ENCODE data around the gene GTF3A. TPM values are rescaled to one million over a fixed set of nuclear protein-coding genes. Genes with fewer than 3 reads are reported as not detected.
A peak's percentile ranks its signal among the peaks of the same experiment; 100 is the strongest.

GTF3A gene
- total RNA-seq, 4 donors from 2014 or later = 82.5 to 93.1 (median 89.2) TPM

DNA sequence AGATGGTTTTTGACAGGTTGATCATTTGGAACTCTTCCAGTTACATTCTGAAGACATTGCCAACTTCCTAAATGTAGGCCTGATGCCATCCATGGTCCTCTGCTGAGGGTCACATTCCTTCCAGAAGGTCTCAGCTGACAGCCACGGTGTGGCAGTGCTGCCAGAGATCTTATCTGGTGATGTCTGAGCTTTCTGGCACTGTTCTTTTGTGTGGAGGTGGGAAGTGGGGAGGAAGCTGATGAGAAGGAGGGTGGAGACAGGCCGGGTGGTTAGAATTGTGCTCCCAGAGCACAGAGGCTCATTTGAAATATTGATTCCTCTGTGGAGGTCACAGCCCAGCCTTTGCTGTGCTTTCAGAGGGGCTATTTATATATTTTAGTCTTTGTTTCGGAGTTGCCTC, 42.1 kb downstream of the GTF3A start:
- H3K27me3 ChIP-seq = no peaks in the 10 kb centered on the region
- H3K4me3 ChIP-seq = no peak overlapping the region
- DNase-seq (ENCODE audit: low spot score in 2 of 2) = peak in 1 of 2 donors; percentile 11
- TF ChIP-seq, protein P1, sequence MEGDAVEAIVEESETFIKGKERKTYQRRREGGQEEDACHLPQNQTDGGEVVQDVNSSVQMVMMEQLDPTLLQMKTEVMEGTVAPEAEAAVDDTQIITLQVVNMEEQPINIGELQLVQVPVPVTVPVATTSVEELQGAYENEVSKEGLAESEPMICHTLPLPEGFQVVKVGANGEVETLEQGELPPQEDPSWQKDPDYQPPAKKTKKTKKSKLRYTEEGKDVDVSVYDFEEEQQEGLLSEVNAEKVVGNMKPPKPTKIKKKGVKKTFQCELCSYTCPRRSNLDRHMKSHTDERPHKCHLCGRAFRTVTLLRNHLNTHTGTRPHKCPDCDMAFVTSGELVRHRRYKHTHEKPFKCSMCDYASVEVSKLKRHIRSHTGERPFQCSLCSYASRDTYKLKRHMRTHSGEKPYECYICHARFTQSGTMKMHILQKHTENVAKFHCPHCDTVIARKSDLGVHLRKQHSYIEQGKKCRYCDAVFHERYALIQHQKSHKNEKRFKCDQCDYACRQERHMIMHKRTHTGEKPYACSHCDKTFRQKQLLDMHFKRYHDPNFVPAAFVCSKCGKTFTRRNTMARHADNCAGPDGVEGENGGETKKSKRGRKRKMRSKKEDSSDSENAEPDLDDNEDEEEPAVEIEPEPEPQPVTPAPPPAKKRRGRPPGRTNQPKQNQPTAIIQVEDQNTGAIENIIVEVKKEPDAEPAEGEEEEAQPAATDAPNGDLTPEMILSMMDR (IDR thresholded peaks at IDR 0.05) = no peak
- TF ChIP-seq POLR2A (IDR thresholded peaks at IDR 0.05) (no peak), POLR2AphosphoS5 (IDR thresholded peaks at IDR 0.05) (no peak), EP300 (IDR thresholded peaks at IDR 0.05) (no peak)
- 9% methylated on average over 3 of the region's 3 CpGs for WGBS
- H3K27ac ChIP-seq = no peak overlapping the region
- no peaks in the 10 kb centered on the region for H3K36me3 ChIP-seq
- no peaks in the 10 kb centered on the region for H3K9me3 ChIP-seq
- peaks cover 5% of the 10 kb centered on the region for H3K4me1 ChIP-seq

DNA sequence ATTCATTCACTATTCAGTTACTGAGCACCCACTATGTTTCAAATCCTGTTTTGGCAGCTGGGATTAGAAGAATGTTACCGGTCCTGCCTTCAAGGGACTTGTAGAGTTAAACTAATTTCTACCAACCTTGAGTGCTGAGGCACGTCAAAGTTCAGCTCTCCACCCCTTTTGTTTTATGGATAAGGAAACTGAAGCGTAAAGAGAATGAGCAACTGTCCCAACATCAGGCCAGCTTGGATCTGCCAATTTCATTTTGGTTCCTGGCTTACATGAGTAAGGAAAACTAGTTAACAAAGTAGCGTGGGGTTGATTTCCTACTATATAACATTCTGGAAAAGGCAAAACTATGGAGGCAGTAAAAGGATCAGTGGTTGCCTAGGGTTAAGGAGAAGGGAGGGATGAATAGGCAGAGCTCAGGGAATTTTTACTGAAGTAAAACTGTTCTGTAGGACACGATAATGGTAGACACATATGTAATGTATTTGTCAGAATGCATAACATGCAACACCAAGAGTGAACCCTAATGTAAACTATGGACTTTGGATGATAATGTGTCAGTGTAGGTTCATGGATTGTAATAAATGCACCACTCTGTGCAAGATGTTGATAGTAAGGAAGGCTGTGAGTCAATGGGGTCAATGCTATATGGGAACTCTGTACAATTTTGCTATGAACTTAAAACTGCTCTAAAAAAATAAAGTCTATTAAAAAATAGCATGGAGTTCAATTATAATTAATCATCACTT, 45.8 kb downstream of the GTF3A start:
- WGBS = 75% methylated on average over 5 of the region's 5 CpGs
- DNase-seq (ENCODE audit: low spot score in 2 of 2) = peak in 1 of 2 donors; percentile 6
- no peak for TF ChIP-seq EP300 (IDR thresholded peaks at IDR 0.05)
- TF ChIP-seq POLR2AphosphoS5 (IDR thresholded peaks at IDR 0.05) = no peak

GRCh38 chr13:27472441-27472840, 48.0 kb downstream of the GTF3A start:
- no peaks in the 10 kb centered on the region for H3K27me3 ChIP-seq
- H3K4me1 ChIP-seq = peaks cover 7% of the 10 kb centered on the region
- no peak overlapping the region for H3K4me3 ChIP-seq
- no peak for DNase-seq (ENCODE audit: low spot score in 2 of 2)
- WGBS = 100% methylated on average over 2 of the region's 2 CpGs
- no peaks in the 10 kb centered on the region for H3K9me3 ChIP-seq
- no peak overlapping the region for H3K27ac ChIP-seq
- H3K36me3 ChIP-seq = no peaks in the 10 kb centered on the region
- no peak for TF ChIP-seq POLR2AphosphoS5 (IDR thresholded peaks at IDR 0.05)
- TF ChIP-seq POLR2A (IDR thresholded peaks at IDR 0.05) = no peak

More for the DNA sequence above, 45.8 kb downstream of the GTF3A start:
- H3K36me3 ChIP-seq = no peaks in the 10 kb centered on the region
- H3K4me1 ChIP-seq = peaks cover 5% of the 10 kb centered on the region
- H3K4me3 ChIP-seq = no peak overlapping the region
- H3K27me3 ChIP-seq = no peaks in the 10 kb centered on the region
- H3K27ac ChIP-seq = no peak overlapping the region
- no peaks in the 10 kb centered on the region for H3K9me3 ChIP-seq

DNA sequence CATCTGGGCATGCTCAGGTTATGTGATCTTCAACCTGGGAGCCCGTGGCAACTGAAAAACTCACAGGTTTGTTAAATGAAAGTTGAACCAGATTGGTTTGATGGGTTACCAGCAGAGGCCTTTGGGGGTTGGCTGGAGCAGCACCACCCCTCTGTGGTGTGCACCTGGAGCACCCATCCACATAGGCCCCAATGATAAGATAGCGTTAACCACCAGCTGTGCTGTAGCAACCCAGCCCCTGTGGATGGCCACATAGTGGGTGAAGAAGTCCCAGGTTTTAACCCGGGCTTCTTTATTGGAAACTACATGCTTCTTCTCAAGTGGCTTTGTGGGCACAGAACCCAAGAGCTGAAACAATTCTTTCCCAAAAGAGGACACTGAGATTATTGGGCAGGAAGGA, 48.5 kb downstream of the GTF3A start:
- no peaks in the 10 kb centered on the region for H3K36me3 ChIP-seq
- no peaks in the 10 kb centered on the region for H3K27me3 ChIP-seq
- TF ChIP-seq POLR2AphosphoS5 (IDR thresholded peaks at IDR 0.05) (no peak), EP300 (IDR thresholded peaks at IDR 0.05) (no peak), POLR2A (IDR thresholded peaks at IDR 0.05) (no peak)
- TF ChIP-seq, protein P1 (IDR thresholded peaks at IDR 0.05) = no peak
- peaks cover 12% of the 10 kb centered on the region for H3K4me1 ChIP-seq
- peak in 1 of 2 donors; percentile 50 for DNase-seq (ENCODE audit: low spot score in 2 of 2)
- no peak overlapping the region for H3K27ac ChIP-seq
- no peak overlapping the region for H3K4me3 ChIP-seq
- 93% methylated on average over 3 of the region's 3 CpGs for WGBS
- H3K9me3 ChIP-seq = no peaks in the 10 kb centered on the region

DNA sequence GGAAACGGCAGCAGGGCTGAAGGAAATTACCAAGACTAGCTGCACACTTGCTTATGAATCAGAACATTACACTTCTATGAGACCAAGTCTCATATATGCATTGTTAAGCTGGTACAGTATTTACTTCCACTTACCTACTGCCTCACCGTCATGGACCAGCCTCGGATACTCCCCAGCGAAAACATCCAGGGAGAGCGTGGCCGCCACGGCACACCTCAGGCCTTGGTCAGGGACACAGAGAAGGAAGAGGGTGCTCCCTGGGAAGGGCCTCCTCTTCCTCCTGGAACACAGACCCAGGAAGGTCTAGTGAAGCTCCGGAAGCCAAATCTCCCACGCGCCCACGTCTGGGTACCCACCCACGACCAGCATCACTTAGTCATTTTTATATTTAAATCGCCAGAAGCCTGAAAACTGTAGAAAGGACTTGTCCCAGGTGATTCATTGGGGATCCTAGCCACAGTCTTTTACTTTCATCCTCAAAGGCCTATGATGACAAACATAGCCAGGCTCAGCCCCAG, 50.4 kb downstream of the GTF3A start:
- Histone ChIP-seq H3K4me1 (peaks cover 12% of the 10 kb centered on the region), H3K27ac (no peak overlapping the region), H3K9me3 (no peaks in the 10 kb centered on the region), H3K4me3 (no peak overlapping the region), H3K27me3 (no peaks in the 10 kb centered on the region), H3K36me3 (no peaks in the 10 kb centered on the region)
- 92% methylated on average over 13 of the region's 13 CpGs for WGBS
- peak in 1 of 2 donors; percentile 45 for DNase-seq (ENCODE audit: low spot score in 2 of 2)
- no peak for TF ChIP-seq POLR2A (IDR thresholded peaks at IDR 0.05)

- DNase-seq (ENCODE audit: low spot score in 2 of 2) = peak in 1 of 2 donors; percentile 26
- Histone ChIP-seq H3K27me3 (peaks cover 5% of the 10 kb centered on the region), H3K9me3 (no peaks in the 10 kb centered on the region), H3K36me3 (no peaks in the 10 kb centered on the region), H3K4me1 (peaks cover 12% of the 10 kb centered on the region), H3K27ac (no peak overlapping the region), H3K4me3 (no peak overlapping the region)
- WGBS = 47% methylated on average over 10 of the region's 10 CpGs
- no peak for TF ChIP-seq POLR2AphosphoS5 (IDR thresholded peaks at IDR 0.05)
- TF ChIP-seq POLR2A (IDR thresholded peaks at IDR 0.05) = no peak
- no peak for TF ChIP-seq EP300 (IDR thresholded peaks at IDR 0.05)
- TF ChIP-seq, protein P1 (IDR thresholded peaks at IDR 0.05) = no peak
Measured at GRCh38 chr13:27476943-27477703, 52.7 kb downstream of the GTF3A start.
